ENCODE results near the gene RAB34. TPM values are rescaled to one million over a fixed set of nuclear protein-coding genes. Genes with fewer than 3 reads are reported as not detected.

The RAB34 gene
- total RNA-seq, 1 experiment from 2014 or later, result 158 TPM

DNA sequence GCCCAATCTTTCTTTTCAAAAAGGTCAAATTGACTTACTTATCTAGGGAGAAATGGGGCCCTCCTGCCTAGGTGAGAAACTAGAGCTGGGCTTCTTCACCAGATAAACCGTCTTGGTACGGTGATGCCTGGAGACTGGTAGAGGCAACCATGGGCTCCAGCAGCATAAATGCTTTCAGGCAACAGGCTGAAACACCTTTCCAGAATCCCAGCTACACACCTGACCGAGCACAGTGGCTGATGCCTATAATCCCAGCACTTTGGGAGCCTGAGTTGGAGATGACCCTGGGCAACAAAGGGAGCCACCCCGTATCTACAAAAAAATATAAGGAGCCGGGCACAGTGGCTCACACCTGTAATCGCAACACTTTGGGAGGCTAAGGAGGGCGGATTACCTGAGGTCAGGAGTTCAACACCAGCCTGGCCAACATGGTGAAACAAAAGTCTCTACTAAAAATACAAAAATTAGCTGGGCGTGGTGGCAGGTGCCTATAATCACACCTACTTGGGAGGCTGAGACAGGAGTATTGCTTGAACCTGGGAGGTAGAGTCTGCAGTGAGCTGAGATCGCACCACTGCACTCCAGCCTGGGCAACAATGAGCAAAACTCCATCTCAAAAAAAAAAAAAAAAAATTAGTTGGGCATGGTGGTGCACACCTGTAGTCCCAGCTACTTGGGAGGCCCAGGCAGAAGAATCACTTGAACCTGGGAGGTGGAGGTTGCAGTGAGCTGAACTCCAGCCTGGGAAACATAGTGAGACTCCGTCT, 34.1 kb upstream of the RAB34 start:
- H3K4me3 ChIP-seq (ENCODE audit: low read depth, low read length, poor library complexity, severe bottlenecking), result no peak overlapping the region
- no peaks in the 10 kb centered on the region for H3K27me3 ChIP-seq (replicated peaks; ENCODE audit: insufficient read depth, low read depth, low read length, poor library complexity)
- H3K4me1 ChIP-seq (ENCODE audit: insufficient read depth, low read length, poor library complexity, severe bottlenecking), result peaks cover 9% of the 10 kb centered on the region
- CTCF ChIA-PET, result interaction anchor here (0.6 to 2.5 kb wide), 5 partner anchors 23 to 200 kb away, joined by 3 to 82 read pairs (median 4); partner anchors contain the start of genes NEK8 and TLCD1
- intact Hi-C loops (cut with micrococcal nuclease; ENCODE audit: unreplicated experiment), result loop anchor here (2.0 kb wide), 1 partner anchor 25 kb away; the partner anchor contains the start of gene TLCD1
- POLR2A ChIA-PET (ENCODE audit: low non-redundant PET), result interaction anchor here (0.5 kb wide), 1 partner anchor 140 kb away, joined by 7 read pairs; no protein-coding TSS in a partner anchor
- no peak overlapping the region for H3K27ac ChIP-seq (ENCODE audit: low read depth, low read length, poor library complexity, severe bottlenecking)
- TF ChIP-seq, protein P1, sequence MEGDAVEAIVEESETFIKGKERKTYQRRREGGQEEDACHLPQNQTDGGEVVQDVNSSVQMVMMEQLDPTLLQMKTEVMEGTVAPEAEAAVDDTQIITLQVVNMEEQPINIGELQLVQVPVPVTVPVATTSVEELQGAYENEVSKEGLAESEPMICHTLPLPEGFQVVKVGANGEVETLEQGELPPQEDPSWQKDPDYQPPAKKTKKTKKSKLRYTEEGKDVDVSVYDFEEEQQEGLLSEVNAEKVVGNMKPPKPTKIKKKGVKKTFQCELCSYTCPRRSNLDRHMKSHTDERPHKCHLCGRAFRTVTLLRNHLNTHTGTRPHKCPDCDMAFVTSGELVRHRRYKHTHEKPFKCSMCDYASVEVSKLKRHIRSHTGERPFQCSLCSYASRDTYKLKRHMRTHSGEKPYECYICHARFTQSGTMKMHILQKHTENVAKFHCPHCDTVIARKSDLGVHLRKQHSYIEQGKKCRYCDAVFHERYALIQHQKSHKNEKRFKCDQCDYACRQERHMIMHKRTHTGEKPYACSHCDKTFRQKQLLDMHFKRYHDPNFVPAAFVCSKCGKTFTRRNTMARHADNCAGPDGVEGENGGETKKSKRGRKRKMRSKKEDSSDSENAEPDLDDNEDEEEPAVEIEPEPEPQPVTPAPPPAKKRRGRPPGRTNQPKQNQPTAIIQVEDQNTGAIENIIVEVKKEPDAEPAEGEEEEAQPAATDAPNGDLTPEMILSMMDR (conservative IDR thresholded peaks at IDR 0.05; ENCODE audit: low read depth, low read length), result no peak
- TF ChIP-seq EZH2 (IDR thresholded peaks at IDR 0.05; ENCODE audit: borderline replicate concordance, low read depth, low read length, poor library complexity, severe bottlenecking), result no peak
- no peaks in the 10 kb centered on the region for H3K9me3 ChIP-seq (ENCODE audit: low read depth, low read length, poor library complexity, severe bottlenecking)
- peaks cover 43% of the 10 kb centered on the region for H3K36me3 ChIP-seq (ENCODE audit: insufficient read depth, low read length, poor library complexity, severe bottlenecking)
- DNase-seq (ENCODE audit: low spot score), result no peak
- no TSS peak for BruUV-seq (replicated peaks)

DNA sequence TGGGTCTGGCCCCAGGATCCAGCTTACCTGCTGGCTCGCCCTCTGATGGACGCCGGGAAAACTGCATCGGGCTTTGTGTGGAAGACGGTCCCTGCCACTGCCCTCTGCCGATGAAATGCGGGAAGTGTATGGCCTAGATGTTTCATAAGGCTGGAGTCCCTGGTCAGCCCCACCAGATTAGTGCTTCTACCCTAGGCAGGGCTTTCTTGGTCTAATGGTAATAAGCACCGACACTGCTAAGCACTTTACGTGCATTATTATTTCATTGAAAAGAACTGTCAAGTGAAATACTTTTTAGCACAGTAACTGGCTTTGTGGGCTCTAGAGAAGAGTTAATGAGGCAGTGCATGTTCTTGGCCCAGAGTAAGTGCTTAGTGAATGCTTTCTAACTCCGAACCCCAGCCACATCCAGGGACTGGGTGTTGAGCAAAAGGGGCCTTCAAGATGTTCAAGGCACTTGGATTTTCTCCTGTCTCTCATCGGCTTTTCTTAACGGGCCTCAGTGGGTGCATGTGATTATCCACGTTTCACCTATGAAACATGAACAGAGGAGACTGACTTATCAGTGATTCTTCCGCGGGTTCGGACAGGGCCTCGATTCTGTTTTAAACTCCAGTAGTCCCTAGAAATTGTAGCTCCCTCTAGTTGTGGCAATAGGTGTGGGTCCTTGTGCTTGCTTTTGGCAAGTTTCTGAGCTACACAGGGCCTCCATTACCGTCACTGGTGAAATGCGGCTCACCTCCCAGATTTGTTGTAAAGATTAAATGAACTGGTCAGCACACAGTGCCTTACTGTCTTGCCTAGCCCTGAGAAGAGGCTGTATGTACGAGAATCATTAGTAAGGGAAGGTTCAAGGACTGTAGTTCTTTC, 32.7 kb upstream of the RAB34 start:
- Histone ChIP-seq H3K4me1 (ENCODE audit: insufficient read depth, low read length, poor library complexity, severe bottlenecking) (peaks cover 21% of the 10 kb centered on the region), H3K27me3 (replicated peaks; ENCODE audit: insufficient read depth, low read depth, low read length, poor library complexity) (no peaks in the 10 kb centered on the region), H3K9me3 (ENCODE audit: low read depth, low read length, poor library complexity, severe bottlenecking) (no peaks in the 10 kb centered on the region), H3K4me3 (ENCODE audit: low read depth, low read length, poor library complexity, severe bottlenecking) (no peak overlapping the region), H3K27ac (ENCODE audit: low read depth, low read length, poor library complexity, severe bottlenecking) (no peak overlapping the region), H3K36me3 (ENCODE audit: insufficient read depth, low read length, poor library complexity, severe bottlenecking) (peaks cover 43% of the 10 kb centered on the region)
- peak; percentile 95 for DNase-seq (ENCODE audit: low spot score)
- CTCF ChIA-PET, result interaction anchor here (0.5 to 2.5 kb wide), 9 partner anchors 10 to 367 kb away, joined by 3 to 82 read pairs (median 5); partner anchors contain the start of genes NEK8 and TLCD1
- POLR2A ChIA-PET (ENCODE audit: low non-redundant PET), result interaction anchor here (0.6 kb wide), 1 partner anchor 21 kb away, joined by 4 read pairs; no protein-coding TSS in a partner anchor
- intact Hi-C loops (cut with micrococcal nuclease; ENCODE audit: unreplicated experiment), result loop anchor here (2.0 kb wide), 1 partner anchor 24 kb away; the partner anchor contains the start of gene TLCD1
- no peak for TF ChIP-seq EZH2 (IDR thresholded peaks at IDR 0.05; ENCODE audit: borderline replicate concordance, low read depth, low read length, poor library complexity, severe bottlenecking)
- TF ChIP-seq, protein P1 (conservative IDR thresholded peaks at IDR 0.05; ENCODE audit: low read depth, low read length), result peak; percentile 99
- TSS peak; percentile 37 for BruUV-seq (replicated peaks)

DNA sequence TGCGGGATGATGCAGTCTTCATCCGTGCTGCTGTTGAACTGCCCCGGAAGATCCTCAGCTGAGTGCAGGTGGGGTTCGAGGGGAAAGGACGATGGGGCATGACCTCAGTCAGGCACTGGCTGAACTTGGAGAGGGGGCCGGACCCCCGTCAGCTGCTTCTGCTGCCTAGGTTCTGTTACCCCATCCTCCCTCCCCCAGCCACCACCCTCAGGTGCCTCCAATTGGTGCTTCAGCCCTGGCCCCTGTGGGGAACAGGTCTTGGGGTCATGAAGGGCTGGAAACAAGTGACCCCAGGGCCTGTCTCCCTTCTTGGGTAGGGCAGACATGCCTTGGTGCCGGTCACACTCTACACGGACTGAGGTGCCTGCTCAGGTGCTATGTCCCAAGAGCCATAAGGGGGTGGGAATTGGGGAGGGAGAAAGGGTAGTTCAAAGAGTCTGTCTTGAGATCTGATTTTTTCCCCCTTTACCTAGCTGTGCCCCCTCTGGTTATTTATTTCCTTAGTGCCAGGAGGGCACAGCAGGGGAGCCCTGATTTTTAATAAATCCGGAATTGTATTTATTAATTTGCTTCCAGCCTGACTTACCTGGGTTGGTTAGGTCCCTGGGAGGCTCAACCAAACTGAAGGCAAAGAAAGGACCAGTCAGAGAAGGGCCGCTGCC, 32.0 kb upstream of the RAB34 start:
- H3K36me3 ChIP-seq (ENCODE audit: insufficient read depth, low read length, poor library complexity, severe bottlenecking), result peaks cover 43% of the 10 kb centered on the region
- H3K4me1 ChIP-seq (ENCODE audit: insufficient read depth, low read length, poor library complexity, severe bottlenecking), result peaks cover 21% of the 10 kb centered on the region
- H3K4me3 ChIP-seq (ENCODE audit: low read depth, low read length, poor library complexity, severe bottlenecking), result no peak overlapping the region
- no TSS peak for BruUV-seq (replicated peaks)
- intact Hi-C loops (cut with micrococcal nuclease; ENCODE audit: unreplicated experiment), result loop anchor here (2.0 to 5.0 kb wide), 2 partner anchors 23 to 153 kb away; partner anchors contain the start of genes DHRS13 and TLCD1
- CTCF ChIA-PET, result interaction anchor here (0.5 to 2.5 kb wide), 8 partner anchors 11 to 367 kb away, joined by 3 to 82 read pairs (median 6); partner anchors contain the start of genes NEK8 and TLCD1
- POLR2A ChIA-PET (ENCODE audit: low non-redundant PET), result interaction anchor here (0.6 kb wide), 1 partner anchor 21 kb away, joined by 4 read pairs; no protein-coding TSS in a partner anchor
- peak overlapping the region; percentile 50 for H3K27ac ChIP-seq (ENCODE audit: low read depth, low read length, poor library complexity, severe bottlenecking)
- TF ChIP-seq, protein P1 (conservative IDR thresholded peaks at IDR 0.05; ENCODE audit: low read depth, low read length), result no peak
- no peak for TF ChIP-seq EZH2 (IDR thresholded peaks at IDR 0.05; ENCODE audit: borderline replicate concordance, low read depth, low read length, poor library complexity, severe bottlenecking)
- no peak for DNase-seq (ENCODE audit: low spot score)
- H3K9me3 ChIP-seq (ENCODE audit: low read depth, low read length, poor library complexity, severe bottlenecking), result no peaks in the 10 kb centered on the region
- H3K27me3 ChIP-seq (replicated peaks; ENCODE audit: insufficient read depth, low read depth, low read length, poor library complexity), result no peaks in the 10 kb centered on the region
